WTC11 (cell line): Measurements from ENCODE around the gene TMEM117.

Source experiments
- CREB1 ChIP-seq: sonication (generic); formaldehyde crosslinking; IDR thresholded peaks from 2 replicates; pipeline ENCODE4 v1.8.0; 2023; ENCODE audit warnings: mild to moderate bottlenecking, missing genetic modification reagents
- ESRRA ChIP-seq: sonication (generic); formaldehyde crosslinking; IDR thresholded peaks from 2 replicates; pipeline ENCODE4 v1.8.1; 2022; ENCODE audit warnings: mild to moderate bottlenecking, missing genetic modification reagents, borderline replicate concordance
- FOXK1 ChIP-seq: sonication (generic); formaldehyde crosslinking; IDR thresholded peaks from 2 replicates; pipeline ENCODE4 v1.8.0; 2022; ENCODE audit warnings: mild to moderate bottlenecking, moderate library complexity, missing genetic modification reagents
- JUN ChIP-seq: sonication (generic); formaldehyde crosslinking; IDR thresholded peaks from 2 replicates; pipeline ENCODE4 v1.8.0; 2023; ENCODE audit warnings: mild to moderate bottlenecking, missing genetic modification reagents
- NR2C2 ChIP-seq: sonication (generic); formaldehyde crosslinking; IDR thresholded peaks from 2 replicates; pipeline ENCODE4 v1.8.0; 2022; ENCODE audit warnings: mild to moderate bottlenecking, missing genetic modification reagents
- NR3C1 ChIP-seq: sonication (generic); formaldehyde crosslinking; conservative IDR thresholded peaks from 2 replicates; pipeline ENCODE4 v1.8.1; 2023; ENCODE audit warnings: low read depth, mild to moderate bottlenecking, missing genetic modification reagents
- SP1 ChIP-seq: sonication (generic); formaldehyde crosslinking; conservative IDR thresholded peaks from 2 replicates; pipeline ENCODE4 v1.8.1; 2022; ENCODE audit warnings: missing genetic modification reagents
- TF ChIP-seq, protein P1 (sequence below): fragments of 200-600 bp; IDR thresholded peaks from 2 replicates; pipeline ENCODE4 v1.8.0; 2022; ENCODE audit warnings: antibody characterized with exemption
- TF ChIP-seq, protein P2 (sequence below): sonication (generic); formaldehyde crosslinking; IDR thresholded peaks from 2 replicates; pipeline ENCODE4 v1.8.0; 2022; ENCODE audit warnings: mild to moderate bottlenecking, missing genetic modification reagents

- no peak for TF ChIP-seq SP1 (CRISPR knock-in tag)
- TF ChIP-seq, protein P1, sequence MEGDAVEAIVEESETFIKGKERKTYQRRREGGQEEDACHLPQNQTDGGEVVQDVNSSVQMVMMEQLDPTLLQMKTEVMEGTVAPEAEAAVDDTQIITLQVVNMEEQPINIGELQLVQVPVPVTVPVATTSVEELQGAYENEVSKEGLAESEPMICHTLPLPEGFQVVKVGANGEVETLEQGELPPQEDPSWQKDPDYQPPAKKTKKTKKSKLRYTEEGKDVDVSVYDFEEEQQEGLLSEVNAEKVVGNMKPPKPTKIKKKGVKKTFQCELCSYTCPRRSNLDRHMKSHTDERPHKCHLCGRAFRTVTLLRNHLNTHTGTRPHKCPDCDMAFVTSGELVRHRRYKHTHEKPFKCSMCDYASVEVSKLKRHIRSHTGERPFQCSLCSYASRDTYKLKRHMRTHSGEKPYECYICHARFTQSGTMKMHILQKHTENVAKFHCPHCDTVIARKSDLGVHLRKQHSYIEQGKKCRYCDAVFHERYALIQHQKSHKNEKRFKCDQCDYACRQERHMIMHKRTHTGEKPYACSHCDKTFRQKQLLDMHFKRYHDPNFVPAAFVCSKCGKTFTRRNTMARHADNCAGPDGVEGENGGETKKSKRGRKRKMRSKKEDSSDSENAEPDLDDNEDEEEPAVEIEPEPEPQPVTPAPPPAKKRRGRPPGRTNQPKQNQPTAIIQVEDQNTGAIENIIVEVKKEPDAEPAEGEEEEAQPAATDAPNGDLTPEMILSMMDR: no peak
- TF ChIP-seq, protein P2, sequence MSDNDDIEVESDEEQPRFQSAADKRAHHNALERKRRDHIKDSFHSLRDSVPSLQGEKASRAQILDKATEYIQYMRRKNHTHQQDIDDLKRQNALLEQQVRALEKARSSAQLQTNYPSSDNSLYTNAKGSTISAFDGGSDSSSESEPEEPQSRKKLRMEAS (CRISPR knock-in tag): no peak
- TF ChIP-seq NR2C2 (CRISPR knock-in tag): no peak
- no peak for TF ChIP-seq NR3C1 (CRISPR knock-in tag)
- no peak for TF ChIP-seq ESRRA
- no peak for TF ChIP-seq JUN (CRISPR knock-in tag)
- TF ChIP-seq CREB1: no peak
- TF ChIP-seq FOXK1 (CRISPR knock-in tag): no peak
Observed at GRCh38 chr12:44307506-44308168, 471.8 kb downstream of the TMEM117 start.
